ENCODE data around the gene MRPL2.

MRPL2 gene

DNA sequence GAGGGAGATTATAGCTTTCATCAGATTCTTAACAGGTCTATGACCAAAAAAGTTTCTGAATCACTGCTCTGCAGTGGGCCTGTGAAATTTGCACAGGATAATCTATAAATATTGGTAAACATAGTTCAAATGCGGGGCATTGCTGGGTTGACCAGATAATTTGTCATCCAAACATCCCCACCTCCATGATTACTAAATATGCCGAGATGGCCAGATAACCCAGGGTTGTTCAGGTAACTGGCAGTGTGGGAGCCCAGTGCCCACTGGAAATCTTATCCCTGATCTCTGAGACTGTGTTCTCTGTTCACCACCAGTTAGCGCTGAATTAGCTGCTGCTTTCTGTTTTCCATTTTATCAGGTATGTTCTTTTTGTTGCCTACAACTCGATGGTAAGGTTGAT, 38.3 kb upstream of the MRPL2 start:
- no peaks in the 10 kb centered on the region for H3K9me3 ChIP-seq

DNA sequence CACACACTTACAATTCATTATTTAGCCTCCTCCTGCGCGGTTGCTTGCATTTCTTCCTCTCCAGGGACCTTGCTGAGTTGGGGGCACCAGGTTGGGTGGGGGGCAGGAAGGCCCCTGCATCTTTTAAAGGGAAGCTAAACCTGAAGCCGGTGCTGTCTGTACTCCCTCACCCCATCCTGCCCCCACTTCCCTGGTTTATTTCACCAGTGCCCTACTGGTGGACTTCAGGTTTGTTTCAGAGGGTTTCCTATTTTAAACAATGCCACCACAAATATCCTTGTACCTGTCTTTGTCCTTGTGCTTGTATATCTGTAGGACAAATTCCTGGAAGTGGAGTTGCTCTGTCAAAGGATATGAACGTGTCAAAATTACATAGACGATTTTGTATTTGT, 37.9 kb upstream of the MRPL2 start:
- Histone ChIP-seq H3K9me3 (no peaks in the 10 kb centered on the region), H3K4me3 (no peak overlapping the region), H3K27ac (peak overlapping the region in 1 of 2 donors; percentile 3), H3K27me3 (no peaks in the 10 kb centered on the region), H3K4me1 (peaks cover 0 to 16% (median 11%) of the 10 kb centered on the region in 4 donors), H3K36me3 (no peaks in the 10 kb centered on the region)
- intact Hi-C loops (cut with DNase I; ENCODE audit: low total_unique reads): no loop called here
- TF ChIP-seq, protein P1, sequence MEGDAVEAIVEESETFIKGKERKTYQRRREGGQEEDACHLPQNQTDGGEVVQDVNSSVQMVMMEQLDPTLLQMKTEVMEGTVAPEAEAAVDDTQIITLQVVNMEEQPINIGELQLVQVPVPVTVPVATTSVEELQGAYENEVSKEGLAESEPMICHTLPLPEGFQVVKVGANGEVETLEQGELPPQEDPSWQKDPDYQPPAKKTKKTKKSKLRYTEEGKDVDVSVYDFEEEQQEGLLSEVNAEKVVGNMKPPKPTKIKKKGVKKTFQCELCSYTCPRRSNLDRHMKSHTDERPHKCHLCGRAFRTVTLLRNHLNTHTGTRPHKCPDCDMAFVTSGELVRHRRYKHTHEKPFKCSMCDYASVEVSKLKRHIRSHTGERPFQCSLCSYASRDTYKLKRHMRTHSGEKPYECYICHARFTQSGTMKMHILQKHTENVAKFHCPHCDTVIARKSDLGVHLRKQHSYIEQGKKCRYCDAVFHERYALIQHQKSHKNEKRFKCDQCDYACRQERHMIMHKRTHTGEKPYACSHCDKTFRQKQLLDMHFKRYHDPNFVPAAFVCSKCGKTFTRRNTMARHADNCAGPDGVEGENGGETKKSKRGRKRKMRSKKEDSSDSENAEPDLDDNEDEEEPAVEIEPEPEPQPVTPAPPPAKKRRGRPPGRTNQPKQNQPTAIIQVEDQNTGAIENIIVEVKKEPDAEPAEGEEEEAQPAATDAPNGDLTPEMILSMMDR (IDR thresholded peaks at IDR 0.05): no peak
- DNase-seq: no peak

More for the DNA sequence above, 38.3 kb upstream of the MRPL2 start:
- peaks cover 0 to 16% (median 11%) of the 10 kb centered on the region in 4 donors for H3K4me1 ChIP-seq
- no peak overlapping the region for H3K27ac ChIP-seq
- DNase-seq: no peak
- H3K4me3 ChIP-seq: no peak overlapping the region
- H3K36me3 ChIP-seq: no peaks in the 10 kb centered on the region
- TF ChIP-seq, protein P1 (IDR thresholded peaks at IDR 0.05): no peak
- no peaks in the 10 kb centered on the region for H3K27me3 ChIP-seq
- intact Hi-C loops (cut with DNase I; ENCODE audit: low total_unique reads): no loop called here

DNA sequence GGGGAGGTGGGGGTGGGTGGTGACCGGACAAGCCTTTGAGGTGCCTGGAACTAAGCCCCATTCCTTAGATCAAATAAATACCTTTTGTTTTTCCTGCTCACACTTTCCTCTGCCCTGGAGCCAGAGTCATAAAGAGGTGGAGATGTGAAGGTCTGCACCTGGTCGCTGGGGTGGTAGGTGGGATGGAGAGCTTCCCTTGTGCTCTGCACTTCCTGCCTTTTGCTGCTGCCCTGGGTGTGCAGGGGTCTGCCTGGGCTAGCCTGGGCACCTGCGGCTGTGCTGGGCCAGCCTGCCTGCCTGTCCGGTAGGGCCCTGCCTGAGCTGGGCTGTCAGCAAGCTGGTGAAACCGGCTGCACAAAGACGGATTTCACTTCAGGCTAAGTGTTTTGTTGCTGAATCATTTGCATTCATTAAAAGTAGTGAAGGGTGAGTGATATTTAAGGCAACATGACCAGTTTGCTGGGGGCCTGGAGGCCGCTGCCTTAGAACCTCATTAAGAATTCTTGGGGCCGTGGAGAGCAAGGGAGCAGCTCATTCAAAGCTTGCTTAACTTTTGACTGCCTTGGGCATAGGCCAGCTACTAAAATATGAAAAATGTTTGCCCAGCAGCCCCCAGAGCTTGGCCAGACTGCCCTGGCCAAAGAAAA, 37.3 kb upstream of the MRPL2 start:
- DNase-seq: no peak
- Histone ChIP-seq H3K27ac (peak overlapping the region in 1 of 2 donors; percentile 3), H3K4me1 (peaks cover 0 to 16% (median 11%) of the 10 kb centered on the region in 4 donors), H3K4me3 (no peak overlapping the region), H3K9me3 (no peaks in the 10 kb centered on the region), H3K27me3 (no peaks in the 10 kb centered on the region), H3K36me3 (no peaks in the 10 kb centered on the region)
- intact Hi-C loops (cut with DNase I; ENCODE audit: low total_unique reads): no loop called here
- TF ChIP-seq, protein P1 (IDR thresholded peaks at IDR 0.05): no peak

DNA sequence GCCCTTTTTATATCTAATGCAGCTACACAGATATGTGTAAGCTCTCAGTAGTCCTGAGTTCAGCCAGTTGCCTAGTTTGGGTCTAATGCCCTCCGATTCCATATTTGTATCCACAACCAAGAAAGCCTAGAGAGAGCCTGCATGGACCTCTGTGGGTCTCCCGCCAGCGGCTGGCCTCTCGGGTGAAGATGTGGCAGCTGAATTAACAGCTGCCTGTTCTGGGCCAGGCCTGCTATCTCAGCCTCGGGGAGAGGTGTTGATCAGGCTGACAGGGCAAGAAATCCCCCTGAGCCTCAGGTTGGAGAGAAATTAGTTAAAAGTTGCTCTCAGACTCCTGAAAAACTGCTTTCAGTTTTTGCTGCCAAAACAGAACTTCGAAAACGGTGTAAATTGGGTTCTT, 36.7 kb upstream of the MRPL2 start:
- Histone ChIP-seq H3K9me3 (no peaks in the 10 kb centered on the region), H3K4me3 (no peak overlapping the region), H3K27ac (no peak overlapping the region), H3K27me3 (no peaks in the 10 kb centered on the region), H3K36me3 (no peaks in the 10 kb centered on the region), H3K4me1 (peaks cover 0 to 16% (median 11%) of the 10 kb centered on the region in 4 donors)
- TF ChIP-seq, protein P1 (IDR thresholded peaks at IDR 0.05): no peak
- DNase-seq: no peak
- intact Hi-C loops (cut with DNase I; ENCODE audit: low total_unique reads): no loop called here

DNA sequence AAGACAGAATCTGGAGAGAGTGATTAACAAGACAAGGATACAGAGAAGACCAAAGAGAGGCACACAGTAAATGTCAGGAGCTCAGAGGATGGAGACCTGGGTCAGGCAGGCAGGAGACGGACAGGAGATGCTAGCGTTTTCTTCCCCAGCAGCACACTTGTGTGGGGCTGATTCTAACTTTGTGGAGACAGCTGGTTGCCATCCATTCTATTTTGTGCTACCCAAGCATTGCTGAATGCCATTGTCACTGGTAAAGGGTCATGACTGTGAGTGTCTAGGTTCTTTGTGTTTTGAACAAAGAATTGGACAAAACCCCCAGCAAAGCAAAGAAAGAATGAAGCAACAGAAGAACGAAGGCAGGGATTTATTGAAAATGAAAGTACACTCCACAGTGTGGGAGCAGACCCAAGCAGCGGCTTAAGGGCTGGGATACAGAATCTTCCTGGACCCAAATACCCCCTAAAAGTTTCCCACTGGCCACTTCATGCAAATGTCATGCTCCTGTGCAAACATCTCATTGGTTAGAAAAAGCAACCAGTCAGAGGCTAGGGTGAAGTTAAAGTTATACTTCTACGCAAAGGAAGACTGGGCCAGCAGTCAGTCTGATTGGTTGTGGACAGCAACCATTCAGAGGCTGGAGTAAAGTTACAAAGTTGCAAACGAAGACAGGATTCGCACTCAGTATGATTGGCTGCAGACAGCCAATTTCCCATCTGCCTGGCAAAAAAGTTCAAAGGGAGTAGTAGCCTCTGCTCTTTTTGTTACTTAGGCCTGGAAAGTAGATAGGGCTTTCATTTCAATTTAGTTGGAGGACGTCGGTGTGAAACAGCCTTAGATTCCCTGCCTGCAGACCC, 34.4 kb upstream of the MRPL2 start:
- Histone ChIP-seq H3K4me1 (peaks cover 0 to 16% (median 11%) of the 10 kb centered on the region in 4 donors), H3K27ac (peak overlapping the region in 1 of 2 donors; percentile 32), H3K27me3 (no peaks in the 10 kb centered on the region), H3K9me3 (no peaks in the 10 kb centered on the region), H3K4me3 (peak overlapping the region; percentile 38 to 46), H3K36me3 (no peaks in the 10 kb centered on the region)
- intact Hi-C loops (cut with DNase I; ENCODE audit: low total_unique reads): no loop called here
- DNase-seq: peak in 1 of 2 donors; percentile 49
- TF ChIP-seq, protein P1 (IDR thresholded peaks at IDR 0.05): no peak
